GF-D8 (cell line): ENCODE measurements around the gene GRID1.

ENCODE experiments used
- DNase-seq: peaks from one replicate; lab custom pipeline; 2025; lab: John Stamatoyannopoulos, UW

The GRID1 gene

GRCh38 chr10:85926986-85927385 is 439.6 kb downstream of the GRID1 start:
- DNase-seq, result no peak

GRCh38 chr10:85926136-85926535 is 440.5 kb downstream of the GRID1 start:
- no peak for DNase-seq

GRCh38 chr10:85925201-85925750 is 441.3 kb downstream of the GRID1 start:
- DNase-seq, result no peak

- DNase-seq, result no peak
Observed at GRCh38 chr10:85924382-85925102, 442.1 kb downstream of the GRID1 start.

GRCh38 chr10:85922356-85923129 is 444.1 kb downstream of the GRID1 start:
- no peak for DNase-seq

GRCh38 chr10:85921789-85922188 is 444.8 kb downstream of the GRID1 start:
- no peak for DNase-seq

- DNase-seq, result no peak
Observed at GRCh38 chr10:85920311-85920710, 446.3 kb downstream of the GRID1 start.

GRCh38 chr10:85919491-85920021 is 447.0 kb downstream of the GRID1 start:
- no peak for DNase-seq

GRCh38 chr10:85918371-85918770 is 448.2 kb downstream of the GRID1 start:
- DNase-seq, result no peak

GRCh38 chr10:85917601-85918000 is 449.0 kb downstream of the GRID1 start:
- no peak for DNase-seq

GRCh38 chr10:85916994-85917573 is 449.5 kb downstream of the GRID1 start:
- no peak for DNase-seq

GRCh38 chr10:85916286-85916685 is 450.3 kb downstream of the GRID1 start:
- DNase-seq, result no peak

GRCh38 chr10:85915245-85915846 is 451.2 kb downstream of the GRID1 start:
- DNase-seq, result no peak

GRCh38 chr10:85914720-85915119 is 451.9 kb downstream of the GRID1 start:
- DNase-seq, result no peak

GRCh38 chr10:85908462-85908861 is 458.1 kb downstream of the GRID1 start:
- no peak for DNase-seq

GRCh38 chr10:85902051-85902450 is 464.5 kb downstream of the GRID1 start:
- no peak for DNase-seq

- DNase-seq, result no peak
Observed at GRCh38 chr10:85901599-85901998, 465.0 kb downstream of the GRID1 start.

GRCh38 chr10:85900487-85900886 is 466.1 kb downstream of the GRID1 start:
- DNase-seq, result no peak

- DNase-seq, result no peak
Observed at GRCh38 chr10:85900061-85900460, 466.5 kb downstream of the GRID1 start.

GRCh38 chr10:85891472-85891871 is 475.1 kb downstream of the GRID1 start:
- DNase-seq, result no peak

GRCh38 chr10:85888559-85888958 is 478.0 kb downstream of the GRID1 start:
- DNase-seq, result no peak

GRCh38 chr10:85888004-85888403 is 478.6 kb downstream of the GRID1 start:
- no peak for DNase-seq
